Upper lobe of right lung (tissue), 1 donor: ENCODE data around the gene ZNF467. TPM values are rescaled to one million over a fixed set of nuclear protein-coding genes. Genes with fewer than 3 reads are reported as not detected.

Source experiments
- ATAC-seq: fragments of 200-7000 bp; cut with Tn5 transposase; one replicate; pipeline ENCODE4 v1.9.1; 2020; ENCODE audit warnings: mild to moderate bottlenecking, moderate library complexity
- DNase-seq: peaks from one replicate; pipeline ENCODE4 v3.0.0-alpha.2; 2020
- H3K27ac ChIP-seq: fragments of 200-600 bp; one replicate; pipeline ENCODE4 v1.8.0; 2022
- H3K27me3 ChIP-seq: fragments of 200-600 bp; one replicate; pipeline ENCODE4 v1.8.0; 2022; ENCODE audit warnings: mild to moderate bottlenecking
- H3K36me3 ChIP-seq: fragments of 200-600 bp; one replicate; pipeline ENCODE4 v1.8.0; 2022
- H3K4me1 ChIP-seq: fragments of 200-600 bp; one replicate; pipeline ENCODE4 v1.8.0; 2022
- H3K4me3 ChIP-seq: fragments of 200-600 bp; one replicate; pipeline ENCODE4 v1.8.0; 2022; ENCODE audit warnings: mild to moderate bottlenecking
- H3K9me3 ChIP-seq: fragments of 200-600 bp; one replicate; pipeline ENCODE4 v1.8.0; 2022
- CTCF ChIP-seq: fragments of 200-600 bp; IDR thresholded peaks from one replicate; pipeline ENCODE4 v1.8.0; 2022; ENCODE audit warnings: antibody characterized with exemption
- intact Hi-C: fragments of 100-400 bp; cut with DNase I; formaldehyde crosslinking; loops from one replicate; pipeline ENCODE4 v1.11.0; 2022
- total RNA-seq: library from RNA; stranded (reverse); fragmentation: NEBNext Ultra II Directional; extraction: Animal tissue kit (Norgen Biotek cat#: 25700); gene quantifications from one replicate; pipeline ENCODE4 v1.2.1, GENCODE V29; 2021
- donor health status: DM: no; HTN: yes; CAD: no; lungs with severe emphysema.

ZNF467 gene
- total RNA-seq, 1 donor from 2014 or later: 35.3 TPM

- no peak for TF ChIP-seq CTCF
- intact Hi-C loops: loop anchor here (10.0 kb wide), 1 partner anchor 61 kb away; the partner anchor contains the start of gene ATP6V0E2
- Histone ChIP-seq H3K9me3 (no peaks in the 10 kb centered on the region), H3K4me3 (no peak overlapping the region), H3K4me1 (no peaks in the 10 kb centered on the region), H3K27me3 (no peaks in the 10 kb centered on the region), H3K36me3 (no peaks in the 10 kb centered on the region), H3K27ac (no peak overlapping the region)
- ATAC-seq (no peak), DNase-seq (no peak)
Measured at GRCh38 chr7:149813254-149814035, 40.1 kb upstream of the ZNF467 start.

GRCh38 chr7:149811831-149812490, 38.6 kb upstream of the ZNF467 start:
- intact Hi-C loops: loop anchor here (10.0 kb wide), 1 partner anchor 63 kb away; the partner anchor contains the start of gene ATP6V0E2
- Histone ChIP-seq H3K36me3 (no peaks in the 10 kb centered on the region), H3K27me3 (no peaks in the 10 kb centered on the region), H3K9me3 (no peaks in the 10 kb centered on the region), H3K27ac (no peak overlapping the region), H3K4me3 (no peak overlapping the region), H3K4me1 (no peaks in the 10 kb centered on the region)
- no peak for ATAC-seq
- no peak for DNase-seq
- TF ChIP-seq CTCF: no peak

GRCh38 chr7:149811221-149811620, 37.8 kb upstream of the ZNF467 start:
- ATAC-seq: no peak
- Histone ChIP-seq H3K36me3 (no peaks in the 10 kb centered on the region), H3K27me3 (no peaks in the 10 kb centered on the region), H3K4me1 (no peaks in the 10 kb centered on the region), H3K27ac (no peak overlapping the region), H3K9me3 (no peaks in the 10 kb centered on the region), H3K4me3 (no peak overlapping the region)
- intact Hi-C loops: loop anchor here (10.0 kb wide), 1 partner anchor 64 kb away; the partner anchor contains the start of gene ATP6V0E2
- DNase-seq: no peak
- no peak for TF ChIP-seq CTCF

GRCh38 chr7:149809215-149809614, 35.8 kb upstream of the ZNF467 start:
- no peak for TF ChIP-seq CTCF
- H3K4me1 ChIP-seq: no peaks in the 10 kb centered on the region
- H3K27ac ChIP-seq: no peak overlapping the region
- intact Hi-C loops: no loop called here
- H3K36me3 ChIP-seq: no peaks in the 10 kb centered on the region
- H3K27me3 ChIP-seq: no peaks in the 10 kb centered on the region
- ATAC-seq (no peak), DNase-seq (no peak)
- H3K4me3 ChIP-seq: no peak overlapping the region
- no peaks in the 10 kb centered on the region for H3K9me3 ChIP-seq

GRCh38 chr7:149808311-149808710, 34.9 kb upstream of the ZNF467 start:
- Histone ChIP-seq H3K4me1 (no peaks in the 10 kb centered on the region), H3K4me3 (no peak overlapping the region), H3K27ac (no peak overlapping the region), H3K9me3 (no peaks in the 10 kb centered on the region), H3K27me3 (no peaks in the 10 kb centered on the region), H3K36me3 (no peaks in the 10 kb centered on the region)
- ATAC-seq: no peak
- no peak for TF ChIP-seq CTCF
- no peak for DNase-seq
- intact Hi-C loops: no loop called here
